HG02610 (cell line): ENCODE results near the gene CZIB.
A peak's percentile ranks its signal among the peaks of the same experiment; 100 is the strongest.

Experiments used
- ATAC-seq: cut with Tn5 transposase; IDR thresholded peaks from one replicate; pipeline ENCODE4 v1.9.1; 2021; ENCODE audit warnings: mild to moderate bottlenecking, moderate library complexity; ENCODE audit not compliant: unreplicated experiment

Gene CZIB

GRCh38 chr1:53220171-53220961, at the start of gene CZIB:
CZIB (minus strand) TSS chr1:53220634; CDS start chr1:53220575, 59 bp downstream.
- peak; percentile 90 for ATAC-seq

GRCh38 chr1:53270107-53270506, 49.7 kb upstream of the CZIB start:
- ATAC-seq = peak; percentile 50

- ATAC-seq = no peak
These were observed 47.3 kb upstream of the CZIB start for GRCh38 chr1:53267761-53268160.

- ATAC-seq = no peak
These were observed 45.6 kb upstream of the CZIB start for GRCh38 chr1:53266038-53266437.

GRCh38 chr1:53265581-53265980, 45.1 kb upstream of the CZIB start:
- ATAC-seq = no peak

- no peak for ATAC-seq
These were observed 43.6 kb upstream of the CZIB start for GRCh38 chr1:53264048-53264447.

- no peak for ATAC-seq
These were observed 41.6 kb upstream of the CZIB start for GRCh38 chr1:53262000-53262399.

GRCh38 chr1:53260631-53261247, 40.3 kb upstream of the CZIB start:
- no peak for ATAC-seq

- ATAC-seq = peak; percentile 70
These were observed 39.5 kb upstream of the CZIB start for GRCh38 chr1:53259932-53260331.

GRCh38 chr1:53258216-53258615, 37.8 kb upstream of the CZIB start:
- no peak for ATAC-seq

GRCh38 chr1:53257454-53258081, 37.1 kb upstream of the CZIB start:
- no peak for ATAC-seq

- ATAC-seq = no peak
These were observed 36.3 kb upstream of the CZIB start for GRCh38 chr1:53256511-53257453.

- no peak for ATAC-seq
These were observed 34.6 kb upstream of the CZIB start for GRCh38 chr1:53255031-53255430.

- no peak for ATAC-seq
These were observed 33.7 kb upstream of the CZIB start for GRCh38 chr1:53254011-53254640.

- ATAC-seq = no peak
These were observed 29.9 kb upstream of the CZIB start for GRCh38 chr1:53250325-53250724.

GRCh38 chr1:53249706-53250105, 29.3 kb upstream of the CZIB start:
- no peak for ATAC-seq

- ATAC-seq = no peak
These were observed 26.1 kb upstream of the CZIB start for GRCh38 chr1:53246261-53247134.

GRCh38 chr1:53244141-53244540, 23.7 kb upstream of the CZIB start:
- no peak for ATAC-seq

GRCh38 chr1:53242381-53242780, 21.9 kb upstream of the CZIB start:
- no peak for ATAC-seq
